HCEC 1CT (cell line): ENCODE measurements around the gene RAB18.
"Not testable (repeated sequence)": the region's sequence is repeated elsewhere in the genome, so short reads cannot be mapped to it uniquely, and the experiment has no call there.

ENCODE experiments used
- DNase-seq: peaks from one replicate; pipeline ENCODE4 v3.0.0-alpha.2; 2017

The RAB18 gene

GRCh38 chr10:27550823-27551222 is 46.7 kb downstream of the RAB18 start:
- DNase-seq = no peak

DNA sequence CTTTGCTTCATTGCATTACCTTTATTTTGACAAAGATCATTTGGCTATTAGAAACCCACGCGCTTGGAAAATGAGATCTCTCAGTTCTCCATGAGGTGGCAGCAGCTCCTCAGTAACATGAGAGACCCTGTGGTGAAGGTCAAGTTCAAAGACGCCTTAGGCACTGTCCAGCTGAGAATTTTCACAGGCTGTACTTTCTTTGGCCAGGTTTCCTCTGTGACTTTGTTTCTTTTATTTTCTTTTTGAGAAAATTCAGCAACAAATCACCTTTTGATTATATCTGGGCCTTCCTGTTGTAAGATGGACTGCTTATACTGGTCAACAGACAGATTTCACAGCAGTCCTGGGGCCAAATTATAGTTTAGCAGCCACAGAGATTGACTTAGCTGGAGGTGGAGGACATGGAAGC is 54.5 kb downstream of the RAB18 start:
- DNase-seq = peak; percentile 32

- no peak for DNase-seq
Observed at GRCh38 chr10:27561334-27561733, 57.2 kb downstream of the RAB18 start.

DNA sequence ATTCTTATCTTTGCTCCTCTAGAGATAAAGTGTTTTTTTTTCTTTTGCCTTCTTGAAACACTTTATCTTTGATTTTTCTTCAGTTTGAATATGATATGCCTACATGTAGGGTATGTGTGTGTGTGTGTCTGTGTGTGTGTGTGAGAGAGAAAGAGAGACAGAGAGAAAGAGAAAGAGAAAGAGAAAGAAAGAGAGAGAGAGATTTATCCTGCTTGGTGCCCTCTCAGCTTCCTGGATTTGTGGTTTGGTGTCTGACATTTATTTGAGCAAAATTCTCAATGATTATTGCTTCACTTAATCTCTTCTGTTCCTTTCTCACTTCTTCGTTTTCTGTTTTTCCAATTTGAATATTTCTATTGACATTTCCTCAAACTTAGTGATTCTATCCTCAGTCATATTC is 60.3 kb downstream of the RAB18 start:
- no peak for DNase-seq

- no peak for DNase-seq
Observed at GRCh38 chr10:27564880-27565279, 60.8 kb downstream of the RAB18 start.

DNA sequence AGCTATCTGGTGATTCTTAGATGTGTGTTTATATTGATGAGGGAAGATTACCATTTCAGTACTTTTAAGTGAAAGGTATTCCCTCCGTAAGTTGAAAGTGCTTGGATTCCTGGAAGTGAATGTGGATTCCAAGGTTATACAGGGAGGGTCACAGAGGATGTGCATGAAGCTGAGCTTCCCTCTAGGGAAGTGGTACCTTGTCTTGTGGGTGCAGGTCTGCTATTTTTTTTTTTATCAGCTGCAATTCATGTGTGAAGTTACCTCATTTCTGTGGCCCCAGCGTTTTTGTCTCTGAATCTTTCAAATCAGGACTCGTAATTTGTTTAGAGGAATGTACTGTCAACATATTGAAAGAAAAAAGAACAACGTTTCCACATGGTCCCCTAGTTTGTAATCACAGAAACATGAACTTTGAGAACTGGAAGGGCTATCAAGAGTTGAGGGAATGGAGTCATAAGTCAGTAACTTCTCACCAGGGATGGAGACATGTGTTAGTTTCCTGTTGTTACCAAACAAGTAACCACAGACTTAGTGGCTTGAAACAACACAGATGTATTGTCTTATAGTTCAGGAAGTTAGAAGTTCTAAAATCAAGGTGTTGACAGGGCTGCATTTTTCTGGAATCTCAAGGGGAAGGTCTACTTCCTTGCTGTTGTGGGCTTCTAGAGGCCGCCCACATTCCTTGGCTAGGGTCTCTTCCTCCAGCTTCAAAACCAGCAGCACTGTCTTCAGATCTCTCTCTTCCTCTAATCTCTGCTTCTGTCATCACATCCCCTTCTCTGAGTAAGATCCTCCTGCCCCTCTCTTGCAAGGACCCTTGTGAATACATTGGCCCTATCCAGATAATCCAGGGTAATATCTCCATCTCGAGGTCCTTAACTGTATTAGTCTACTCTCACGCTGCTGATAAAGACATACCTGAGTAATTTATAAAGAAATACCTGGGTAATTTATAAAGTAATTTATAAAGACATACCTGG is 64.4 kb downstream of the RAB18 start:
- no peak for DNase-seq

DNA sequence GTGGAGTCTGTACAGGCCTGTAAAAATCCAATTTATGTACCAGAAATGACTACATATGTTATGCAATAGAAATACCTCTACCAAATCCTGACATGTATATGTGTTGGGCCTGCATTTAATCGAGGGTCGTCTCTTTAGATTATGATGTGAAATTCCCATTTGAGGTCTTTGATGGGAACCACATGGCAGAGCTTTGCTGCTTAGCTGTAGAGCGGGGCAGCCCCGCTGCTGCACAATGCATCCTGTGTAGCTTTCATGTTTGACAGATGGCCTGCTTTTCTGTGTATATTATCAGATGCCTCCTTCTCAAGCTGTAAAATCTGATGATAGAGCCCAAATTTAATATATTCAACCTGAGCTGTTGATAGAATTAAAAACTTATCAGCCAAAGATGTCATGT is 65.8 kb downstream of the RAB18 start:
- DNase-seq = no peak

GRCh38 chr10:27577038-27577437 is 72.9 kb downstream of the RAB18 start:
- not testable (repeated sequence) for DNase-seq

GRCh38 chr10:27578316-27578715 is 74.2 kb downstream of the RAB18 start:
- no peak for DNase-seq

GRCh38 chr10:27581225-27581624 is 77.1 kb downstream of the RAB18 start:
- no peak for DNase-seq

GRCh38 chr10:27584302-27584701 is 80.2 kb downstream of the RAB18 start:
- no peak for DNase-seq
